IPS DF 6.9 (cell line): ENCODE data around the gene PDZRN3.

Source experiments
- DNase-seq: peaks from one replicate; pipeline ENCODE4 v3.0.0-alpha.2; 2013; ENCODE audit warnings: low read depth, low spot score
- H3K27ac ChIP-seq: one replicate; pipeline ENCODE4 v1.5.1; 2013; ENCODE audit warnings: low read length, control low read depth
- H3K27me3 ChIP-seq: 2 replicates; pipeline ENCODE4 v1.6.1; 2013; ENCODE audit warnings: mild to moderate bottlenecking, low read length; ENCODE audit not compliant: control insufficient read depth, insufficient read depth
- H3K36me3 ChIP-seq: 2 replicates; pipeline ENCODE4 v1.6.1; 2013; ENCODE audit warnings: low read length; ENCODE audit not compliant: control insufficient read depth, insufficient read depth
- H3K4me1 ChIP-seq: 2 replicates; pipeline ENCODE4 v1.6.1; 2013; ENCODE audit warnings: low read length; ENCODE audit not compliant: control insufficient read depth, insufficient read depth
- H3K4me3 ChIP-seq: 2 replicates; pipeline ENCODE4 v1.5.1; 2013; ENCODE audit warnings: mild to moderate bottlenecking, low read length
- H3K9me3 ChIP-seq: 2 replicates; pipeline ENCODE4 v1.6.1; 2013; ENCODE audit warnings: low read length, inconsistent platforms; ENCODE audit not compliant: control insufficient read depth, insufficient read depth
- WGBS: extraction: QIAGEN DNeasy Blood & Tissue Kit; methylation state at CpG from one replicate; pipeline ENCODE4 v1.1.7; 2013; ENCODE audit warnings: mixed read lengths, missing lambda C conversion rate; ENCODE audit not compliant: insufficient read length, insufficient coverage; 5-methylcytosine and 5-hydroxymethylcytosine counted together

The PDZRN3 gene

GRCh38 chr3:73413619-73414018 is 211.1 kb downstream of the PDZRN3 start:
- WGBS = no CpG with 5 or more reads among the region's 9 CpGs
- Histone ChIP-seq H3K27ac (no peak overlapping the region), H3K27me3 (no peaks in the 10 kb centered on the region), H3K4me1 (no peaks in the 10 kb centered on the region), H3K4me3 (no peak overlapping the region), H3K36me3 (no peaks in the 10 kb centered on the region), H3K9me3 (no peaks in the 10 kb centered on the region)
- DNase-seq = no peak

GRCh38 chr3:73411993-73412392 is 212.7 kb downstream of the PDZRN3 start:
- DNase-seq = no peak
- no CpG with 5 or more reads among the region's 5 CpGs for WGBS
- no peak overlapping the region for H3K27ac ChIP-seq
- H3K36me3 ChIP-seq = no peaks in the 10 kb centered on the region
- no peak overlapping the region for H3K4me3 ChIP-seq
- H3K9me3 ChIP-seq = no peaks in the 10 kb centered on the region
- H3K27me3 ChIP-seq = no peaks in the 10 kb centered on the region
- no peaks in the 10 kb centered on the region for H3K4me1 ChIP-seq

GRCh38 chr3:73411545-73411944 is 213.2 kb downstream of the PDZRN3 start:
- Histone ChIP-seq H3K9me3 (no peaks in the 10 kb centered on the region), H3K27ac (no peak overlapping the region), H3K4me3 (no peak overlapping the region), H3K4me1 (no peaks in the 10 kb centered on the region), H3K36me3 (no peaks in the 10 kb centered on the region), H3K27me3 (no peaks in the 10 kb centered on the region)
- WGBS = no CpG with 5 or more reads among the region's 7 CpGs
- no peak for DNase-seq

- Histone ChIP-seq H3K27me3 (no peaks in the 10 kb centered on the region), H3K9me3 (no peaks in the 10 kb centered on the region), H3K36me3 (no peaks in the 10 kb centered on the region), H3K4me1 (no peaks in the 10 kb centered on the region; the same call in 1 of the 2 replicates), H3K27ac (no peak overlapping the region), H3K4me3 (no peak overlapping the region)
- WGBS = no CpG with 5 or more reads among the region's 10 CpGs
- no peak for DNase-seq
These were observed 215.5 kb downstream of the PDZRN3 start for GRCh38 chr3:73409138-73409763.

GRCh38 chr3:73408634-73409033 is 216.1 kb downstream of the PDZRN3 start:
- Histone ChIP-seq H3K27me3 (no peaks in the 10 kb centered on the region), H3K4me1 (no peaks in the 10 kb centered on the region; the same call in 1 of the 2 replicates), H3K9me3 (no peaks in the 10 kb centered on the region), H3K4me3 (no peak overlapping the region), H3K27ac (no peak overlapping the region), H3K36me3 (no peaks in the 10 kb centered on the region)
- DNase-seq = no peak
- no CpG with 5 or more reads among the region's 10 CpGs for WGBS

- no CpG with 5 or more reads among the region's 2 CpGs for WGBS
- Histone ChIP-seq H3K4me1 (no peaks in the 10 kb centered on the region; the same call in 1 of the 2 replicates), H3K27me3 (no peaks in the 10 kb centered on the region), H3K4me3 (no peak overlapping the region), H3K9me3 (no peaks in the 10 kb centered on the region), H3K27ac (no peak overlapping the region), H3K36me3 (no peaks in the 10 kb centered on the region)
- DNase-seq = no peak
These were observed 217.2 kb downstream of the PDZRN3 start for GRCh38 chr3:73407577-73407976.

GRCh38 chr3:73405853-73406252 is 218.9 kb downstream of the PDZRN3 start:
- H3K4me1 ChIP-seq = no peaks in the 10 kb centered on the region; the same call in 1 of the 2 replicates
- no CpG with 5 or more reads among the region's 4 CpGs for WGBS
- no peaks in the 10 kb centered on the region for H3K27me3 ChIP-seq
- DNase-seq = no peak
- H3K27ac ChIP-seq = no peak overlapping the region
- H3K36me3 ChIP-seq = no peaks in the 10 kb centered on the region
- no peak overlapping the region for H3K4me3 ChIP-seq
- no peaks in the 10 kb centered on the region for H3K9me3 ChIP-seq

GRCh38 chr3:73405000-73405399 is 219.7 kb downstream of the PDZRN3 start:
- no CpG with 5 or more reads among the region's 4 CpGs for WGBS
- no peaks in the 10 kb centered on the region for H3K36me3 ChIP-seq
- DNase-seq = no peak
- H3K27ac ChIP-seq = no peak overlapping the region
- H3K9me3 ChIP-seq = no peaks in the 10 kb centered on the region
- no peaks in the 10 kb centered on the region; the same call in 1 of the 2 replicates for H3K4me1 ChIP-seq
- H3K27me3 ChIP-seq = no peaks in the 10 kb centered on the region
- no peak overlapping the region for H3K4me3 ChIP-seq

GRCh38 chr3:73404435-73404834 is 220.3 kb downstream of the PDZRN3 start:
- no peak for DNase-seq
- Histone ChIP-seq H3K4me1 (no peaks in the 10 kb centered on the region; the same call in 1 of the 2 replicates), H3K36me3 (no peaks in the 10 kb centered on the region), H3K9me3 (no peaks in the 10 kb centered on the region), H3K27me3 (no peaks in the 10 kb centered on the region), H3K4me3 (no peak overlapping the region), H3K27ac (no peak overlapping the region)
- no CpG with 5 or more reads among the region's 5 CpGs for WGBS

GRCh38 chr3:73403444-73403843 is 221.3 kb downstream of the PDZRN3 start:
- H3K27me3 ChIP-seq = no peaks in the 10 kb centered on the region
- H3K27ac ChIP-seq = no peak overlapping the region
- H3K36me3 ChIP-seq = no peaks in the 10 kb centered on the region
- H3K4me3 ChIP-seq = no peak overlapping the region
- H3K4me1 ChIP-seq = no peaks in the 10 kb centered on the region; the same call in 1 of the 2 replicates
- no CpG with 5 or more reads among the region's 3 CpGs for WGBS
- H3K9me3 ChIP-seq = no peaks in the 10 kb centered on the region
- DNase-seq = no peak

GRCh38 chr3:73401616-73402279 is 223.0 kb downstream of the PDZRN3 start:
- Histone ChIP-seq H3K4me1 (no peaks in the 10 kb centered on the region; the same call in 1 of the 2 replicates), H3K36me3 (no peaks in the 10 kb centered on the region), H3K27ac (no peak overlapping the region), H3K9me3 (no peaks in the 10 kb centered on the region), H3K4me3 (no peak overlapping the region), H3K27me3 (no peaks in the 10 kb centered on the region)
- no CpG with 5 or more reads among the region's 7 CpGs for WGBS
- no peak for DNase-seq
